ENCODE results near the gene SHISA2.

Gene SHISA2

GRCh38 chr13:26047040-26047439, 4.8 kb downstream of the SHISA2 start:
- no peak for DNase-seq (ENCODE audit: low read depth)

DNA sequence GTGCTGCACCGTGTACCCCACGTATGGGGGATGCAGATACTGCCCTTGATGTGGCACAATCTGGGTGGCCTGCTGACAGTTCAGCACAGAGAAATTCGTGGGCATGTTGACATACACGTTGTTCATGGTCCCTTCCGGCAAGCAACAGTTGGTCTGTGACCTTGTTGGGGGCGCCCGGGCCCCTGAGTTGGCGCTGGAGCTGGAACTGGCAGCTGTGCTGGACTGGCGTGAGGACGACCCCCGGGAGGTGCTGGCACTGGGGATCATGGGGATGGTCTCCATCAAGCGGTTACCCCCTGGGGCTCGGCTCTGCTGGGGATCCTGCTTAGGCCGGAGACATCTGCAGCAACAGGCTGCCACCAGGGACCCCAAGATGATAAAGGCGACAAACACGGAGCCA, 5.2 kb downstream of the SHISA2 start:
- DNase-seq (ENCODE audit: low read depth): no peak

DNA sequence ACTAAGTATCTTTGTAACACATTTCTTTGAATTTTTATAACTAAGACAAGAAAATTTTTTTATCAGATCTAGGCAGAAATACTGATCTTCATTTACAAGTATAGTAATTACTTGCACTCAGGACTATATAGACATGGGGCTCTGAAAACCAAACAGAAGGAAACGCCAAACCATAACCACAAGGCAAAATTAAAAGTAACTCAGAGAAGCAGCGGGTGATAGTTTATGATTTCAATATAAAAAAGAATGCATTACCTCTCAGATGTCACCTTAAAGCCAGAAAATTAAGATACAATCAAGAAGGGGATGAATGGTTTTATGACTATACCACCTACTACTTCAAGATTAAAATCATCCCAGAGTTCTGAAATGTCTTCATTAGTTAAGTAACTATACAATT, 6.7 kb downstream of the SHISA2 start:
- DNase-seq (ENCODE audit: low read depth): no peak

GRCh38 chr13:26042785-26043184, 9.0 kb downstream of the SHISA2 start:
- no peak for DNase-seq (ENCODE audit: low read depth)

DNA sequence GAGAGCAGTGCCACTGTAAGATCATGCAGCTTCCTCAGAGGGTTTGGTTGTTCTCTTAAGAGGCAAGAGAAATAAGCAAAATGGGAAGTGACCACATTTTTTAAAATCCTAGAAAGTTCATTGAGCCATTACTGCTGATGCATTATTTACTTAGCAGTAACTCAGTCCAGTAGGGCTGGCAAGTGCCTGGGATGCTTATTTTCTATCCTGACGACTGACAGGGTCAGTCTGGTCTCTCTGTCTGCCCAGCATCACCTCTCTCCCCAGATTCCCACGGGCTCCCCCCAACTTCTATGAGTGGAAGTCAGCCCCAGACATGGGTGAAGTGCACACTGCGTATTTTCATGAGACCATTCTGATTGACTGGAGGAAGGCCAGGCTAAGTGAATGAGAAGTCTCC, 10.4 kb downstream of the SHISA2 start:
- no peak for DNase-seq (ENCODE audit: low read depth)

- DNase-seq (ENCODE audit: low read depth): no peak
Measured at GRCh38 chr13:26038931-26039475, 12.8 kb downstream of the SHISA2 start.

GRCh38 chr13:26037302-26037701, 14.5 kb downstream of the SHISA2 start:
- DNase-seq (ENCODE audit: low read depth): no peak

- DNase-seq (ENCODE audit: low read depth): no peak
Measured at GRCh38 chr13:26036383-26036782, 15.4 kb downstream of the SHISA2 start.

- no peak for DNase-seq (ENCODE audit: low read depth)
Measured at GRCh38 chr13:26034018-26034417, 17.8 kb downstream of the SHISA2 start.

- DNase-seq (ENCODE audit: low read depth): no peak
Measured at GRCh38 chr13:26030331-26030730, 21.5 kb downstream of the SHISA2 start.

DNA sequence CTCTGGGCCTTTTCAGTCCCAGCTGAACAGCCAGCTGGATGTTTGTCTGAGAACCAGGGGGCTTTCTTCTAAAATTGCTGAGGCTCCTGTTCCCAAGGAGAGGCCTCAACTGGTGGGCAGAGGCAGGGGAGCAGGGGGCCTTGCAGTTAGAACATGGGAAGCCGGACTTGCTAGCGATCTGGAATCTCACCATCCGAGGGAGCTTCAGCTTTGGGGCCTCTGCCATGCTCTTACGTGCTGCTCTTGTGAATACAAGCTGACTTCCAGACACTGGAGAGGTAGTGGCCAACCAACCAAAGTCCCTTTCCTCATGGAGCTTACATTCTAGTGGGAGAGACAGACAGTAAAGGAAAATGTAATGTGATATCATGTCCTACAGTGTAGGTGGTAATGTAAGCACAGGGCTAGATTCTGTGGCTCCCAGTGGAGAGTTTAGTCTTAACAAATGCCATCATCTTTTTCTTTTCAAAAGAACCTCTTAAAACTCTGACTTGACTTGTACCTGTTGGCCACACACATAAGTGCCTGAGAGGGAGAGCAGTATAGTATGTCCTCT, 22.2 kb downstream of the SHISA2 start:
- DNase-seq (ENCODE audit: low read depth): no peak

GRCh38 chr13:26026211-26026610, 25.6 kb downstream of the SHISA2 start:
- no peak for DNase-seq (ENCODE audit: low read depth)

DNA sequence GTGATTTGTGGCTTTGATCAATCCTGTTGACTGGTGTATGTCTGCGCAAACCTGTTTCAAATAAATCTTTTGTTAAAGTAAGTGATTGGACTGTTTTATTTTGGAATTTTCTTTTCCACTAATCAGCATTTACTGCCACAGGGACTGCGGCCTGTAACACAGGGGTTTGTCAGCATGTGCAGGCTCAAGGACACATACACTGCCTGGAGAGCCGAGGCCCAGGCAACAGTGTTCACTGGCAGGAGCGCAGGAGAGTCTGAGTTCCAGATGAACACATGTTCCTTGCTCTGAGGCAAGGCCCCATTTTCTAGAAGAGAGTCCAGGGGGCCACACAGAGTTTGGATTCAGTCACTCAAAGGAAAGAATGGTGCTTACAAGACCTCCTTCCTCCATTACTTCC, 26.0 kb downstream of the SHISA2 start:
- no peak for DNase-seq (ENCODE audit: low read depth)

GRCh38 chr13:26025196-26025595, 26.6 kb downstream of the SHISA2 start:
- DNase-seq (ENCODE audit: low read depth): no peak

DNA sequence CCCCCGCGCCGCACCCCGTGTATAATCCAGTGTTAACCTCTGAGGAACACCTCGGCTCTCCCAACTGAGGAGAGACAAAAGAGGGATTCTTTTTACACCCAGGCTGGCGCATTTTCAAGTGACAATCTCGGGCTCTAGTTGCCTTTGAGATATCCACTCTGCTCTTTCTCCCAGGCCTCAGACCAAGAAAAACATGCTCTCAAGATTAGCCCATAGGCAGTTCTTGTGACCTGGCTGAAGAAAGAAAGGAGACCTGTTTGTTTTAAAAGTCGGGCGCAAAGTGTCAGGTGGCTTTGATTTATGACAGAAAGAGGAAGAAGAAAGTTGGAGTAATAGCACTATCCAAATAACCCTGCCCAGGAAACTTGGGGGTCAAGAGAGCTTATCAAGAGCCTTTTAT, 27.3 kb downstream of the SHISA2 start:
- DNase-seq (ENCODE audit: low read depth): no peak

DNA sequence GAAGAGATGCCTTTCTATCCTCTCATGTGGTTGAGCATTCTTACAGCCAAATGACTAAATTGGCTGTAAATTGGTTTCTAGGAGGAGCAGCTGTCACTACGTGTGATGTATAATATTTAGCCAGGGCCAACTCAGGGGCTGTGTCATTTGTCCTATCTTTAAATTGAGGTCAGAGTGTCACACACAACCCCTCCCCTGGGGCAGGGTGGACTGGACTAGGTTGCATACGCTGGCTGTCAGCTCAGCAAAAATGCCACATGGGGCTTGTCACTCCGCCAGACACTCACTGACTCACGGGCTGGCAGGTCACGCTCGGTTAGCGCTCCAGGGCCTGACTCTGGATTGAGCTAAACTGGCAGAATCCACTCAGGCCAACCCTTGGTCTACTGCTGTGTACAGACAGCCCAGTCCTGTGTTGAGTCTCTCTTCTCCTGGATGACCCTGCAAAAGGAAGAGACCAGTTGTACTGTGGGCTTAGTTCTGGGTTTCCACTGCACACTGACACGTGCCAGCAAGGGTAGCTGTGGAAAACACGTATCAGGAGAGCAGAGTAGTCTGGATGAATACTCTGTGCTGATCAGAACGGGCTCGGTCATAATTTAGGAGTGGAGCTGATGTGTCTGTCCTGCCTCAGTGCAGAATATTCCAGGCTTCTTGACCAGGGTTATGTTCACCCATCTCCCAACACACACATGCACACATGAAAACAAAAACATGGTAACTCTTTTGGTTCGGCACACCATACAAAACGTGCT, 29.1 kb downstream of the SHISA2 start:
- peak; percentile 4 for DNase-seq (ENCODE audit: low read depth)

- DNase-seq (ENCODE audit: low read depth): no peak
Measured at GRCh38 chr13:26021956-26022355, 29.9 kb downstream of the SHISA2 start.

DNA sequence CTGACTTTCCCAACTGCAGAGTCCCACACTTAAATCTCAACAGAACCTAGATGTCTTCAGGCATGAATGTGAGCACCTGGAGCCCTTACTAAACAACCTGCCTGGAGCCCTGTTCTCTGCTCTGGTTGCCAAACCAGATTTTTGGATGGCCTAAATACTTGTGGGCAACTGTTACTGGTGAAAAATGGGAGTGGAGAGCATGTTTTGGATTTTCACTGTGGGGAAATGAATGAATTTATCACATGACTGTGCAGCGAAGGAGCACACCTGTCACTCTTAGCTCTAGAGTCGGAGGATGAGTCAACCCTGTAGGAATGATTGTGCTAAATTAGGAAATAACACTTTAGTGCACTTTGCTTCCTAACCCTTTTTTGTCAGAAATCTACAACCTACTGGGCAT, 30.3 kb downstream of the SHISA2 start:
- DNase-seq (ENCODE audit: low read depth): no peak

GRCh38 chr13:26020891-26021290, 30.9 kb downstream of the SHISA2 start:
- no peak for DNase-seq (ENCODE audit: low read depth)

DNA sequence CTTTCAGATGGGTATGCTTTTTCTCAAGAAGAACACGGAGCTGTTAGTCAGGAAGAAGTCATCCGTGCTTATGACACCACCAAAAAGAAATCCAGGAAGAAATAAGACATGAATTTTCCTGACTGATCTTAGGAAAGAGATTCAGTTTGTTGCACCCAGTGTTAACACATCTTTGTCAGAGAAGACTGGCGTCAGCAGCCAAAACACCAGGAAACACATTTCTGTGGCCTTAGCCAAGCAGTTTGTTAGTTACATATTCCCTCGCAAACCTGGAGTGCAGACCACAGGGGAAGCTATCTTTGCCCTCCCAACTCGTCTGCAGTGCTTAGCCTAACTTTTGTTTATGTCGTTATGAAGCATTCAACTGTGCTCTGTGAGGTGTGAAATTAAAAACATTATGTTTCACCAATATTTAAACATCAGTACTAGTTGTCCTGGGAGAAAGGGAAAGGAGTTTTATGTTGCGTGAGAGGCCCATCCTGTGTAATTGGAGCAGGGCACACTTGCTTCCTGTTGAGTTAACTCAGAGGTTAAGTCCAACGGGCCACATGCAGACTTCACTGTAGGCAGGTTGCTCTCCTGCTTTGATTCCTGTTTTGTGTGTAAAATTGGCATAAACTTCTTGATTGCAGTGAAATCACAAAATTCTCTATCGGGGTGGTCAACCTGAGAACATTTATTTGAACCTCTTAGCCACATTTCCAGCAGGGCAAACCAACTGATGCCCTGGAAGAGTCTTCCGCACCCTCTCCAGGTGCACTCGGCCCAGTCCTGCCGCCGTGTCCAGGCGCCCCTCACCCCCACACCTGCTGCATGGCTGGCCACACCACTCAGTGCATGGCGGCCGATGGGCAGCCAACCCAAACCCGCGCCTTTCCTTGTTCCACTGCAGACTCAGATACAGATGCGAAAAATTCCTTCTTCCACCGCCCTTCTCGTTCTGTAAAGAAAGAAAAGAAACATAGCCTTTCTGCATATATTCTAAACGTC, 31.6 kb downstream of the SHISA2 start:
- no peak for DNase-seq (ENCODE audit: low read depth)

- DNase-seq (ENCODE audit: low read depth): no peak
Measured at GRCh38 chr13:26019251-26019650, 32.6 kb downstream of the SHISA2 start.

DNA sequence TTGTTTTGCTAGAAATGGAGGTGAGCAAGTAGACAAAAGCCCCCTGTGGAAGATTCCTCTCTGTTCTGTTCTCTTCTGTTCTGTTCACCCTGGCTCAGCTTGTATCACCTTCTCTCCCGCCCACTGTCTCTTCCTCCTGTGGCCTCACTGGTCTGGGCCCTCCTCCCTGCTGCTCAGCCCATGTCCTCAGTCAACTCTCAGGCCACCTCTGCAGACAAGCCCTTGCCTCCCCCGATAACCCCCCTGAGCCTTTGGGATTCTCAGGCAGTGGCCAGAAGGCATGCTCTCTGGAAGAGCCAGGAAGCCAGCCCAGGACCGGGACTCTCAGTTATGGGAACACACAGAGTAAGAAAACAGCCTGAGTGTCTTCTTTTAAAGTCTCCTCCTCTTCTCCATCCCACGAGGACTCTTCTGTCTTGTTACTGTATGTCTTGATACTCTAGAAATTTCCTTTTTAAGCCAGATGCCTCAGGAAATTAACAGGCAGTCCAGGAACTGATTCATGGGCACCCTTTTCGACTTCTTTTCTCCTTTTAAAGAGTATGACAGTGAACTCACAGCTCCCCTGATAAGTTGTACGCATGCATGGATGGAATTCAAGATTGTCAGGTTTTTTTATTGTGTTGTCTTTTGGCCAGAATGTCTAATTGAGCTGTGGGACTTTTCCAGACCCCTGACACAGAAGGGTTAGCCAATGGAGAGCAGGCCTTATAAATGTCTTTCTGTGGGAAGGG, 33.7 kb downstream of the SHISA2 start:
- no peak for DNase-seq (ENCODE audit: low read depth)

All from fibroblast of the conjunctiva (primary cell).